H9 (cell line): ENCODE measurements around the gene ADSS1. TPM values are rescaled to one million over a fixed set of nuclear protein-coding genes. Genes with fewer than 3 reads are reported as not detected.

Experiments used
- DNase-seq: peaks from one replicate; pipeline ENCODE4 v3.0.0-alpha.2; 2017
- H2AFZ ChIP-seq: one replicate; pipeline ENCODE4 v1.6.1; 2013; ENCODE audit warnings: mild to moderate bottlenecking, low read length, control low read depth, moderate library complexity
- H2AK5ac ChIP-seq: 2 replicates; pipeline ENCODE4 v1.6.1; 2013; ENCODE audit warnings: low read length, control low read depth, mixed read lengths; ENCODE audit not compliant: insufficient read length
- H2BK120ac ChIP-seq: one replicate; pipeline ENCODE4 v1.6.1; 2013; ENCODE audit warnings: low read depth, mild to moderate bottlenecking, low read length, control low read depth, inconsistent platforms; ENCODE audit not compliant: poor library complexity, severe bottlenecking
- H2BK12ac ChIP-seq: 2 replicates; pipeline ENCODE4 v1.6.1; 2013; ENCODE audit warnings: low read length, control low read depth, mixed read lengths, low read depth; ENCODE audit not compliant: insufficient read length
- H2BK15ac ChIP-seq: 2 replicates; pipeline ENCODE4 v1.6.1; 2013; ENCODE audit warnings: low read depth, low read length, control low read depth
- H2BK20ac ChIP-seq: one replicate; pipeline ENCODE4 v1.6.1; 2013; ENCODE audit warnings: low read depth, mild to moderate bottlenecking, low read length, control low read depth, inconsistent platforms; ENCODE audit not compliant: poor library complexity, severe bottlenecking
- H2BK5ac ChIP-seq: 2 replicates; pipeline ENCODE4 v1.6.1; 2013; ENCODE audit warnings: low read length, control low read depth, mixed read lengths; ENCODE audit not compliant: insufficient read length
- H3K14ac ChIP-seq: 2 replicates; pipeline ENCODE4 v1.6.1; 2013; ENCODE audit warnings: low read length, control low read depth; ENCODE audit not compliant: insufficient read depth
- H3K18ac ChIP-seq: 2 replicates; pipeline ENCODE4 v1.6.1; 2013; ENCODE audit warnings: low read depth, mild to moderate bottlenecking, mixed read lengths, low read length, control low read depth; ENCODE audit not compliant: insufficient read length
- H3K23ac ChIP-seq: 2 replicates; pipeline ENCODE4 v1.6.1; 2013; ENCODE audit warnings: low read length, control low read depth, mixed read lengths, low read depth; ENCODE audit not compliant: insufficient read length
- H3K23me2 ChIP-seq: 2 replicates; pipeline ENCODE4 v1.6.1; 2013; ENCODE audit warnings: low read depth, mild to moderate bottlenecking, mixed read lengths, low read length, control low read depth; ENCODE audit not compliant: insufficient read length, poor library complexity, severe bottlenecking
- H3K27ac ChIP-seq: 2 replicates; pipeline ENCODE4 v1.5.1; 2013; ENCODE audit warnings: low read length, control low read depth, mixed read lengths, low read depth; ENCODE audit not compliant: insufficient read length
- H3K27me3 ChIP-seq: 2 replicates; pipeline ENCODE4 v1.6.1; 2013; ENCODE audit warnings: low read length, control low read depth, inconsistent platforms; ENCODE audit not compliant: insufficient read depth
- H3K4ac ChIP-seq: 2 replicates; pipeline ENCODE4 v1.6.1; 2013; ENCODE audit warnings: low read depth, mild to moderate bottlenecking, control low read depth, inconsistent platforms, low read length, moderate library complexity
- H3K4me1 ChIP-seq: 2 replicates; pipeline ENCODE4 v1.6.1; 2013; ENCODE audit warnings: low read length, control low read depth, inconsistent platforms; ENCODE audit not compliant: insufficient read depth
- H3K4me2 ChIP-seq: 2 replicates; pipeline ENCODE4 v1.6.1; 2013; ENCODE audit warnings: low read length, control low read depth, mixed read lengths; ENCODE audit not compliant: insufficient read length, insufficient read depth
- H3K56ac ChIP-seq: 2 replicates; pipeline ENCODE4 v1.6.1; 2013; ENCODE audit warnings: low read depth, mild to moderate bottlenecking, mixed read lengths, low read length, control low read depth; ENCODE audit not compliant: insufficient read length
- H3K79me1 ChIP-seq: 2 replicates; pipeline ENCODE4 v1.6.1; 2013; ENCODE audit warnings: low read depth, mild to moderate bottlenecking, moderate library complexity, low read length, control low read depth, inconsistent platforms; ENCODE audit not compliant: insufficient read depth, poor library complexity, severe bottlenecking
- H3K79me2 ChIP-seq: 2 replicates; pipeline ENCODE4 v1.6.1; 2013; ENCODE audit warnings: low read length, control low read depth, inconsistent platforms; ENCODE audit not compliant: insufficient read depth
- H3K9ac ChIP-seq: 2 replicates; pipeline ENCODE4 v1.6.1; 2013; ENCODE audit warnings: low read length, control low read depth, mixed read lengths; ENCODE audit not compliant: insufficient read length; ENCODE audit errors: extremely low read depth
- H3K9me3 ChIP-seq: one replicate; pipeline ENCODE4 v1.6.1; 2013; ENCODE audit warnings: low read depth, low read length, inconsistent platforms; ENCODE audit not compliant: control insufficient read depth
- H3T11ph ChIP-seq: one replicate; pipeline ENCODE4 v1.6.1; 2013; ENCODE audit warnings: mild to moderate bottlenecking, low read length, control low read depth, inconsistent platforms
- H4K20me1 ChIP-seq: one replicate; pipeline ENCODE4 v1.6.1; 2013; ENCODE audit not compliant: control insufficient read depth, insufficient read length, insufficient read depth
- H4K5ac ChIP-seq: 2 replicates; pipeline ENCODE4 v1.6.1; 2013; ENCODE audit warnings: low read depth, mild to moderate bottlenecking, mixed read lengths, low read length, control low read depth; ENCODE audit not compliant: insufficient read length
- H4K8ac ChIP-seq: replicated peaks from 2 replicates; pipeline ENCODE4 v1.6.1; 2013; ENCODE audit warnings: low read length, control low read depth, mixed read lengths, low read depth; ENCODE audit not compliant: insufficient read length
- H4K91ac ChIP-seq: 2 replicates; pipeline ENCODE4 v1.6.1; 2013; ENCODE audit warnings: low read depth, mild to moderate bottlenecking, moderate library complexity, mixed read lengths, low read length, control low read depth; ENCODE audit not compliant: insufficient read length
- H3K27ac Mint-ChIP-seq, 3 experiments: 2 replicates in 2 of 3; 3 replicates in 1 of 3; pipeline ENCODE4 v1.8.0; 2020 to 2021; ENCODE audit warnings: mixed read lengths in 3 of 3, mild to moderate bottlenecking in 1 of 3, moderate library complexity in 1 of 3
- H3K27me3 Mint-ChIP-seq: 2 replicates; pipeline ENCODE4 v1.8.0; 2021; ENCODE audit warnings: low read depth, mild to moderate bottlenecking, moderate library complexity, mixed read lengths
- H3K36me3 Mint-ChIP-seq, 3 experiments: 2 replicates in 2 of 3; 3 replicates in 1 of 3; pipeline ENCODE4 v1.8.0; 2020 to 2021; ENCODE audit warnings: low read depth in 3 of 3, mixed read lengths in 3 of 3; ENCODE audit not compliant: insufficient read depth in 1 of 3
- H3K4me1 Mint-ChIP-seq, 2 experiments: 2 replicates each; pipeline ENCODE4 v1.8.0; 2020; ENCODE audit warnings: mixed read lengths in 2 of 2
- H3K4me3 Mint-ChIP-seq, 2 experiments: 2 replicates in 1 of 2; 3 replicates in 1 of 2; pipeline ENCODE4 v1.8.0; 2020 to 2021; ENCODE audit warnings: mild to moderate bottlenecking in 2 of 2, mixed read lengths in 2 of 2, moderate library complexity in 1 of 2
- H3K9me3 Mint-ChIP-seq, 2 experiments: 2 replicates in 1 of 2; 3 replicates in 1 of 2; pipeline ENCODE4 v1.8.0; 2020; ENCODE audit warnings: mild to moderate bottlenecking in 2 of 2, mixed read lengths in 2 of 2, moderate library complexity in 1 of 2
- CTCF ChIP-seq: fragments of 200-600 bp; sonication (generic); conservative IDR thresholded peaks from 3 replicates; pipeline ENCODE4 v1.8.0; 2021; ENCODE audit warnings: antibody characterized with exemption, mild to moderate bottlenecking
- WGBS: extraction: QIAGEN DNeasy Blood & Tissue Kit; methylation state at CpG from one replicate; pipeline ENCODE4 v1.1.7; 2013; ENCODE audit warnings: missing lambda C conversion rate, low lambda C conversion rate, mixed read lengths; ENCODE audit not compliant: insufficient read length; ENCODE audit errors: extremely low coverage; 5-methylcytosine and 5-hydroxymethylcytosine counted together
- total RNA-seq: library from RNA; stranded (reverse); gene quantifications from 2 replicates; pipeline ENCODE4 v1.2.1, GENCODE V29; 2021

ADSS1 gene
- total RNA-seq, 1 experiment from 2014 or later = 8.5 TPM

GRCh38 chr14:104765517-104765916, 41.5 kb downstream of the ADSS1 start:
- WGBS = no CpG with 5 or more reads among the region's 3 CpGs
- H3K4me3 Mint-ChIP-seq = no peak overlapping the region; a peak in 1 of 5 replicates

More at GRCh38 chr14:104765517-104765916, 41.5 kb downstream of the ADSS1 start:
- Histone ChIP-seq H2BK120ac (no peak overlapping the region), H2BK20ac (no peak overlapping the region), H3T11ph (no peak overlapping the region), H3K27me3 (no peaks in the 10 kb centered on the region), H2BK5ac (no peak overlapping the region), H3K9ac (no peak overlapping the region), H4K20me1 (no peaks in the 10 kb centered on the region), H3K14ac (no peak overlapping the region), H4K5ac (no peak overlapping the region), H3K4me2 (no peak overlapping the region), H3K79me2 (no peaks in the 10 kb centered on the region; the same call in 1 of the 2 replicates), H2AK5ac (no peak overlapping the region), H3K23ac (no peak overlapping the region), H2BK12ac (no peak overlapping the region), H3K4me1 (no peaks in the 10 kb centered on the region), H4K8ac (no peak overlapping the region), H4K91ac (no peak overlapping the region), H3K27ac (no peak overlapping the region), H3K18ac (no peak overlapping the region), H2BK15ac (no peak overlapping the region), H3K56ac (no peak overlapping the region), H3K23me2 (peaks cover 2% of the 10 kb centered on the region), H3K4ac (no peak overlapping the region), H3K9me3 (no peaks in the 10 kb centered on the region), H2AFZ (no peak overlapping the region), H3K79me1 (no peaks in the 10 kb centered on the region)
- no peak for TF ChIP-seq CTCF
- Mint-ChIP-seq H3K27me3 (no peaks in the 10 kb centered on the region; the same call in 1 of the 2 replicates), H3K9me3 (peaks cover 6 to 10% of the 10 kb centered on the region in 2 experiments; a peak in 3 of 5 replicates), H3K36me3 (peaks cover 17 to 43% (median 41%) of the 10 kb centered on the region in 3 experiments), H3K4me1 (peaks cover 24 to 28% of the 10 kb centered on the region in 2 experiments), H3K27ac (no peak overlapping the region)
- no peak for DNase-seq
